ENCODE results near the gene CYP4F11.

CYP4F11 gene

GRCh38 chr19:15944401-15944800 is 10.1 kb upstream of the CYP4F11 start:
- Histone ChIP-seq H3K4ac (ENCODE audit: low read depth in 1 of 2, low read length in 2 of 2) (no peak overlapping the region), H4K8ac (ENCODE audit: low read length) (no peak overlapping the region), H2BK12ac (ENCODE audit: low read length in 2 of 2) (no peak overlapping the region), H3K4me2 (ENCODE audit: low read length, poor library complexity, severe bottlenecking) (no peak overlapping the region), H3K4me1 (ENCODE audit: control insufficient read depth, insufficient read depth, low read depth, low read length) (no peaks in the 10 kb centered on the region), H2AFZ (ENCODE audit: low read depth, low read length) (no peak overlapping the region), H3K36me3 (ENCODE audit: control insufficient read depth in 1 of 2, insufficient read depth in 2 of 2, low read depth in 1 of 2, low read length in 2 of 2) (no peaks in the 10 kb centered on the region), H2AK5ac (ENCODE audit: low read length, severe bottlenecking) (no peak overlapping the region), H3K18ac (ENCODE audit: low read depth in 1 of 2, low read length in 2 of 2) (no peak overlapping the region), H3K23ac (ENCODE audit: low read length in 2 of 2) (no peak overlapping the region), H3K79me1 (replicated peaks; ENCODE audit: low read length, poor library complexity, severe bottlenecking) (no peaks in the 10 kb centered on the region), H2BK120ac (ENCODE audit: low read depth, low read length) (no peak overlapping the region), H3K27ac (ENCODE audit: low read length, poor library complexity, severe bottlenecking) (no peak overlapping the region), H3K9me3 (ENCODE audit: control insufficient read depth, low read length) (peaks cover 22% of the 10 kb centered on the region), H3K14ac (ENCODE audit: low read length in 2 of 2) (no peak overlapping the region), H2BK15ac (ENCODE audit: low read depth, poor library complexity, severe bottlenecking) (no peak overlapping the region), H3K9ac (ENCODE audit: low read length) (no peak overlapping the region), H2BK5ac (ENCODE audit: low read depth, low read length, poor library complexity, severe bottlenecking) (no peak overlapping the region), H4K91ac (ENCODE audit: low read length) (no peak overlapping the region), H3K4me3 (ENCODE audit: insufficient read depth in 1 of 2, low read depth in 1 of 2, low read length in 2 of 2) (no peak overlapping the region), H3K27me3 (ENCODE audit: control insufficient read depth in 1 of 2, insufficient read depth in 1 of 2, low read length in 2 of 2) (no peaks in the 10 kb centered on the region)
- WGBS: 66% methylated on average over 4 of the region's 4 CpGs
- DNase-seq: no peak

- H3K14ac ChIP-seq (ENCODE audit: low read length in 2 of 2): no peak overlapping the region
- H2BK15ac ChIP-seq (ENCODE audit: low read depth, poor library complexity, severe bottlenecking): no peak overlapping the region
- DNase-seq: no peak
- peaks cover 13% of the 10 kb centered on the region for H3K9me3 ChIP-seq (ENCODE audit: control insufficient read depth, low read length)
- H4K91ac ChIP-seq (ENCODE audit: low read length): no peak overlapping the region
- no peak overlapping the region for H2AFZ ChIP-seq (ENCODE audit: low read depth, low read length)
- H3K4me3 ChIP-seq (ENCODE audit: insufficient read depth in 1 of 2, low read depth in 1 of 2, low read length in 2 of 2): no peak overlapping the region
- H2BK12ac ChIP-seq (ENCODE audit: low read length in 2 of 2): no peak overlapping the region
- H3K4ac ChIP-seq (ENCODE audit: low read depth in 1 of 2, low read length in 2 of 2): no peak overlapping the region
- H2BK120ac ChIP-seq (ENCODE audit: low read depth, low read length): no peak overlapping the region
- no peak overlapping the region for H3K27ac ChIP-seq (ENCODE audit: low read length, poor library complexity, severe bottlenecking)
- H2AK5ac ChIP-seq (ENCODE audit: low read length, severe bottlenecking): no peak overlapping the region
- WGBS: 28% methylated on average over 2 of the region's 2 CpGs
- no peak overlapping the region for H3K4me2 ChIP-seq (ENCODE audit: low read length, poor library complexity, severe bottlenecking)
- no peak overlapping the region for H4K8ac ChIP-seq (ENCODE audit: low read length)
- no peaks in the 10 kb centered on the region for H3K4me1 ChIP-seq (ENCODE audit: control insufficient read depth, insufficient read depth, low read depth, low read length)
- H3K27me3 ChIP-seq (ENCODE audit: control insufficient read depth in 1 of 2, insufficient read depth in 1 of 2, low read length in 2 of 2): peaks cover 0 to 3% of the 10 kb centered on the region in 2 experiments
- H3K18ac ChIP-seq (ENCODE audit: low read depth in 1 of 2, low read length in 2 of 2): no peak overlapping the region
- no peak overlapping the region for H2BK5ac ChIP-seq (ENCODE audit: low read depth, low read length, poor library complexity, severe bottlenecking)
- no peaks in the 10 kb centered on the region for H3K79me1 ChIP-seq (replicated peaks; ENCODE audit: low read length, poor library complexity, severe bottlenecking)
- no peaks in the 10 kb centered on the region for H3K36me3 ChIP-seq (ENCODE audit: control insufficient read depth in 1 of 2, insufficient read depth in 2 of 2, low read depth in 1 of 2, low read length in 2 of 2)
- H3K9ac ChIP-seq (ENCODE audit: low read length): no peak overlapping the region
- no peak overlapping the region for H3K23ac ChIP-seq (ENCODE audit: low read length in 2 of 2)
Observed at GRCh38 chr19:15937771-15938170, 3.4 kb upstream of the CYP4F11 start.

- no peak overlapping the region for H3K9ac ChIP-seq (ENCODE audit: low read length)
Observed at GRCh38 chr19:15936950-15937349, 2.6 kb upstream of the CYP4F11 start.

GRCh38 chr19:15936173-15936572 is 1.8 kb upstream of the CYP4F11 start:
- Histone ChIP-seq H2BK12ac (ENCODE audit: low read length in 2 of 2) (no peak overlapping the region), H4K91ac (ENCODE audit: low read length) (no peak overlapping the region), H3K79me1 (replicated peaks; ENCODE audit: low read length, poor library complexity, severe bottlenecking) (no peaks in the 10 kb centered on the region), H3K23ac (ENCODE audit: low read length in 2 of 2) (peak overlapping the region in 1 of 2 experiments; percentile 64), H2BK5ac (ENCODE audit: low read depth, low read length, poor library complexity, severe bottlenecking) (no peak overlapping the region), H3K27me3 (ENCODE audit: control insufficient read depth in 1 of 2, insufficient read depth in 1 of 2, low read length in 2 of 2) (peaks cover 0 to 3% of the 10 kb centered on the region in 2 experiments), H3K14ac (ENCODE audit: low read length in 2 of 2) (no peak overlapping the region), H4K8ac (ENCODE audit: low read length) (no peak overlapping the region), H3K9ac (ENCODE audit: low read length) (no peak overlapping the region), H3K36me3 (ENCODE audit: control insufficient read depth in 1 of 2, insufficient read depth in 2 of 2, low read depth in 1 of 2, low read length in 2 of 2) (no peaks in the 10 kb centered on the region), H3K4me1 (ENCODE audit: control insufficient read depth, insufficient read depth, low read depth, low read length) (no peaks in the 10 kb centered on the region), H2AK5ac (ENCODE audit: low read length, severe bottlenecking) (no peak overlapping the region), H2BK15ac (ENCODE audit: low read depth, poor library complexity, severe bottlenecking) (no peak overlapping the region), H3K4ac (ENCODE audit: low read depth in 1 of 2, low read length in 2 of 2) (no peak overlapping the region), H3K9me3 (ENCODE audit: control insufficient read depth, low read length) (peaks cover 13% of the 10 kb centered on the region), H3K27ac (ENCODE audit: low read length, poor library complexity, severe bottlenecking) (no peak overlapping the region), H2BK120ac (ENCODE audit: low read depth, low read length) (no peak overlapping the region), H3K4me2 (ENCODE audit: low read length, poor library complexity, severe bottlenecking) (no peak overlapping the region), H2AFZ (ENCODE audit: low read depth, low read length) (no peak overlapping the region), H3K4me3 (ENCODE audit: insufficient read depth in 1 of 2, low read depth in 1 of 2, low read length in 2 of 2) (no peak overlapping the region), H3K18ac (ENCODE audit: low read depth in 1 of 2, low read length in 2 of 2) (no peak overlapping the region)
- 76% methylated on average over 2 of the region's 3 CpGs for WGBS
- DNase-seq: no peak

More at GRCh38 chr19:15936950-15937349, 2.6 kb upstream of the CYP4F11 start:
- DNase-seq: no peak
- no peak overlapping the region for H2AK5ac ChIP-seq (ENCODE audit: low read length, severe bottlenecking)
- H3K14ac ChIP-seq (ENCODE audit: low read length in 2 of 2): no peak overlapping the region
- H4K91ac ChIP-seq (ENCODE audit: low read length): no peak overlapping the region
- H2BK12ac ChIP-seq (ENCODE audit: low read length in 2 of 2): no peak overlapping the region
- no peak overlapping the region for H2AFZ ChIP-seq (ENCODE audit: low read depth, low read length)
- H4K8ac ChIP-seq (ENCODE audit: low read length): no peak overlapping the region
- H3K18ac ChIP-seq (ENCODE audit: low read depth in 1 of 2, low read length in 2 of 2): no peak overlapping the region
- no peaks in the 10 kb centered on the region for H3K36me3 ChIP-seq (ENCODE audit: control insufficient read depth in 1 of 2, insufficient read depth in 2 of 2, low read depth in 1 of 2, low read length in 2 of 2)
- no peak overlapping the region for H3K4ac ChIP-seq (ENCODE audit: low read depth in 1 of 2, low read length in 2 of 2)
- no peaks in the 10 kb centered on the region for H3K79me1 ChIP-seq (replicated peaks; ENCODE audit: low read length, poor library complexity, severe bottlenecking)
- peaks cover 0 to 3% of the 10 kb centered on the region in 2 experiments for H3K27me3 ChIP-seq (ENCODE audit: control insufficient read depth in 1 of 2, insufficient read depth in 1 of 2, low read length in 2 of 2)
- peaks cover 13% of the 10 kb centered on the region for H3K9me3 ChIP-seq (ENCODE audit: control insufficient read depth, low read length)
- no peaks in the 10 kb centered on the region for H3K4me1 ChIP-seq (ENCODE audit: control insufficient read depth, insufficient read depth, low read depth, low read length)
- H2BK5ac ChIP-seq (ENCODE audit: low read depth, low read length, poor library complexity, severe bottlenecking): no peak overlapping the region
- no peak overlapping the region for H2BK120ac ChIP-seq (ENCODE audit: low read depth, low read length)
- no peak overlapping the region for H3K4me3 ChIP-seq (ENCODE audit: insufficient read depth in 1 of 2, low read depth in 1 of 2, low read length in 2 of 2)
- no CpG with 5 or more reads among the region's 2 CpGs for WGBS
- no peak overlapping the region for H2BK15ac ChIP-seq (ENCODE audit: low read depth, poor library complexity, severe bottlenecking)
- no peak overlapping the region for H3K4me2 ChIP-seq (ENCODE audit: low read length, poor library complexity, severe bottlenecking)
- H3K27ac ChIP-seq (ENCODE audit: low read length, poor library complexity, severe bottlenecking): no peak overlapping the region
- no peak overlapping the region for H3K23ac ChIP-seq (ENCODE audit: low read length in 2 of 2)

Data from mesenchymal stem cell (in vitro differentiated cells and primary cell).